Endothelial cell of umbilical vein (primary cell): ENCODE data around the gene NFATC4.

Experiments
- EZH2 ChIP-seq: IDR thresholded peaks from 2 replicates; pipeline ENCODE4 v1.6.1; 2012; ENCODE audit warnings: borderline replicate concordance, low read depth, mild to moderate bottlenecking, moderate library complexity, low read length, inconsistent platforms; ENCODE audit not compliant: severe bottlenecking
- FOS ChIP-seq: IDR thresholded peaks from 2 replicates; pipeline ENCODE4 v1.6.1; 2011; ENCODE audit warnings: mild to moderate bottlenecking, low read length, moderate library complexity, borderline replicate concordance; ENCODE audit not compliant: insufficient read depth
- GATA2 ChIP-seq: IDR thresholded peaks from 2 replicates; pipeline ENCODE4 v1.7.0; 2011; ENCODE audit warnings: low read depth, mild to moderate bottlenecking, moderate library complexity, mixed read lengths, low read length; ENCODE audit not compliant: insufficient read length, insufficient read depth
- JUN ChIP-seq: IDR thresholded peaks from 2 replicates; pipeline ENCODE4 v1.6.1; 2011; ENCODE audit warnings: borderline replicate concordance, low read depth; ENCODE audit not compliant: insufficient read length, insufficient read depth
- MYC ChIP-seq: IDR thresholded peaks from one replicate; pipeline ENCODE4 v1.6.1; 2011; ENCODE audit warnings: mild to moderate bottlenecking, low read depth, low read length
- POLR2A ChIP-seq: IDR thresholded peaks from 2 replicates; pipeline ENCODE4 v1.6.1; 2012; ENCODE audit warnings: low read depth, mild to moderate bottlenecking, control low read depth, low read length
- POLR2AphosphoS5 ChIP-seq: IDR thresholded peaks from 2 replicates; pipeline ENCODE4 v1.6.1; 2012; ENCODE audit warnings: low read depth, mild to moderate bottlenecking, control low read depth, low read length, moderate library complexity; ENCODE audit not compliant: insufficient read depth
- TF ChIP-seq, protein P1 (sequence below), 2 donors: IDR thresholded peaks; 1 replicate in 1 of 2; 2 replicates in 1 of 2; pipeline ENCODE4 v1.5.1; 2011; ENCODE audit warnings: low read length in 2 of 2, mild to moderate bottlenecking in 2 of 2, moderate library complexity in 2 of 2, control low read depth in 1 of 2, inconsistent platforms in 1 of 2, low read depth in 1 of 2; ENCODE audit not compliant: insufficient read depth in 1 of 2; ENCODE audit errors: extremely low read depth in 1 of 2
- TF ChIP-seq, protein P2 (sequence below): IDR thresholded peaks from 2 replicates; pipeline ENCODE4 v1.6.1; 2011; ENCODE audit not compliant: insufficient read depth, insufficient read length

DNA sequence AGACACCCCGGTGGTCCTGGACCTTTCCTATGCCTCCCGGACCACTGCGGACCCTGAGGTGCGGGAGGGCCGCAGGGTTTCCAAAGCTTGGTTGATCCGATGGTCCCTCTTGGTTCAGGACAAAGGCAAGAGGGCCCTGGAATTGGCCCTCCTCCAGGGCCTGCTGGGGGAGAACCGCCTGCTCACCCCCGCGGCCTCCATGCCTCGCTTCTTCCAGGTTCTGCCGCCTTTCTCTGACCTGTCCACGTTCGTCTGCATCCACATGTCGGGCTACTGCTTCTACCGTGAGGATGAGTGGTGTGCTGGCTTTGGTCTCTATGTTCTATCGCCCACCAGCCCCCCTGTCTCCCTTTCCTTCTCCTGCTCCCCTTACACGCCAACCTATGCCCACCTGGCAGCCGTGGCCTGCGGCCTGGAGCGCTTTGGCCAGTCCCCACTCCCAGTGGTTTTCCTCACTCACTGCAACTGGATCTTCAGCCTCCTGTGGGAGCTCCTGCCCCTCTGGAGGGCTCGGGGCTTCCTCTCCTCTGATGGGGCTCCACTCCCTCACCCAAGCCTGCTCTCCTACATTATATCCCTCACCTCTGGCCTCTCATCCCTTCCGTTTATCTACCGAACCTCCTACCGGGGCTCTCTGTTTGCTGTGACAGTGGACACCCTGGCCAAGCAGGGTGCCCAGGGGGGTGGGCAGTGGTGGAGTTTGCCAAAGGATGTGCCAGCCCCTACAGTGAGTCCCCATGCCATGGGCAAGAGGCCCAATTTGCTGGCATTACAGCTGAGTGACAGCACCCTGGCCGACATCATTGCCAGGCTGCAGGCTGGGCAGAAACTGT lies 47.7 kb downstream of the NFATC4 start:
- TF ChIP-seq, protein P1, sequence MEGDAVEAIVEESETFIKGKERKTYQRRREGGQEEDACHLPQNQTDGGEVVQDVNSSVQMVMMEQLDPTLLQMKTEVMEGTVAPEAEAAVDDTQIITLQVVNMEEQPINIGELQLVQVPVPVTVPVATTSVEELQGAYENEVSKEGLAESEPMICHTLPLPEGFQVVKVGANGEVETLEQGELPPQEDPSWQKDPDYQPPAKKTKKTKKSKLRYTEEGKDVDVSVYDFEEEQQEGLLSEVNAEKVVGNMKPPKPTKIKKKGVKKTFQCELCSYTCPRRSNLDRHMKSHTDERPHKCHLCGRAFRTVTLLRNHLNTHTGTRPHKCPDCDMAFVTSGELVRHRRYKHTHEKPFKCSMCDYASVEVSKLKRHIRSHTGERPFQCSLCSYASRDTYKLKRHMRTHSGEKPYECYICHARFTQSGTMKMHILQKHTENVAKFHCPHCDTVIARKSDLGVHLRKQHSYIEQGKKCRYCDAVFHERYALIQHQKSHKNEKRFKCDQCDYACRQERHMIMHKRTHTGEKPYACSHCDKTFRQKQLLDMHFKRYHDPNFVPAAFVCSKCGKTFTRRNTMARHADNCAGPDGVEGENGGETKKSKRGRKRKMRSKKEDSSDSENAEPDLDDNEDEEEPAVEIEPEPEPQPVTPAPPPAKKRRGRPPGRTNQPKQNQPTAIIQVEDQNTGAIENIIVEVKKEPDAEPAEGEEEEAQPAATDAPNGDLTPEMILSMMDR (IDR thresholded peaks at IDR 0.05; ENCODE audit: extremely low read depth in 1 of 2, insufficient read depth in 1 of 2, low read depth in 1 of 2, low read length in 2 of 2): no peak
- TF ChIP-seq EZH2: no peak
- no peak for TF ChIP-seq POLR2AphosphoS5
- TF ChIP-seq POLR2A: no peak
- no peak for TF ChIP-seq FOS
- TF ChIP-seq, protein P2, sequence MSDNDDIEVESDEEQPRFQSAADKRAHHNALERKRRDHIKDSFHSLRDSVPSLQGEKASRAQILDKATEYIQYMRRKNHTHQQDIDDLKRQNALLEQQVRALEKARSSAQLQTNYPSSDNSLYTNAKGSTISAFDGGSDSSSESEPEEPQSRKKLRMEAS: no peak
- TF ChIP-seq JUN: no peak
- TF ChIP-seq MYC: no peak
- no peak for TF ChIP-seq GATA2
